Fibroblast of lung (primary cell): ENCODE results near the gene PSG4. TPM values are rescaled to one million over a fixed set of nuclear protein-coding genes. Genes with fewer than 3 reads are reported as not detected.
A peak's percentile ranks its signal among the peaks of the same experiment; 100 is the strongest.

Source experiments
- DNase-seq, 2 donors: peaks; one replicate each; pipeline versions ENCODE4 v3.0.0 to v3.0.0-alpha.2; 2010; ENCODE audit warnings: low read depth in 2 of 2
- H2AFZ ChIP-seq: 2 replicates; pipeline ENCODE4 v1.5.1; 2012; ENCODE audit warnings: low read length, control low read depth, inconsistent platforms
- H3K27ac ChIP-seq: 2 replicates; pipeline ENCODE4 v1.5.1; 2011; ENCODE audit warnings: low read length, control low read depth; ENCODE audit not compliant: insufficient read depth
- H3K27me3 ChIP-seq: 2 replicates; pipeline ENCODE4 v1.5.1; 2011; ENCODE audit warnings: mild to moderate bottlenecking, low read length; ENCODE audit not compliant: control insufficient read depth, insufficient read depth
- H3K36me3 ChIP-seq: 2 replicates; pipeline ENCODE4 v1.5.1; 2011; ENCODE audit warnings: low read length; ENCODE audit not compliant: control insufficient read depth, insufficient read depth
- H3K4me1 ChIP-seq: 2 replicates; pipeline ENCODE4 v1.5.1; 2011; ENCODE audit warnings: low read length; ENCODE audit not compliant: control insufficient read depth, insufficient read depth; ENCODE audit errors: extremely low read depth
- H3K4me2 ChIP-seq: 2 replicates; pipeline ENCODE4 v1.5.1; 2011; ENCODE audit warnings: low read length, control low read depth; ENCODE audit not compliant: insufficient read depth; ENCODE audit errors: extremely low read depth
- H3K4me3 ChIP-seq, 4 experiments: fragments of 200-600 bp in 1 of 4; sonication (generic) in 1 of 4; replicated peaks in 1 of 4; 2 replicates each; pipeline ENCODE4 v1.5.1; 2011 to 2016; ENCODE audit warnings: low read length in 4 of 4, low read depth in 3 of 4, mild to moderate bottlenecking in 3 of 4, control low read depth in 2 of 4, inconsistent platforms in 1 of 4, mixed read lengths in 1 of 4; ENCODE audit not compliant: insufficient read depth in 1 of 4; ENCODE audit errors: control extremely low read depth in 1 of 4
- H3K79me2 ChIP-seq: 2 replicates; pipeline ENCODE4 v1.5.1; 2012; ENCODE audit warnings: mild to moderate bottlenecking, low read length, inconsistent platforms; ENCODE audit not compliant: control insufficient read depth, insufficient read depth
- H3K9ac ChIP-seq: 2 replicates; pipeline ENCODE4 v1.5.1; 2011; ENCODE audit warnings: mild to moderate bottlenecking, low read length, control low read depth; ENCODE audit not compliant: insufficient read depth
- H3K9me3 ChIP-seq: 2 replicates; pipeline ENCODE4 v1.5.1; 2012; ENCODE audit warnings: low read depth, low read length; ENCODE audit not compliant: control insufficient read depth, insufficient read depth
- H4K20me1 ChIP-seq: 2 replicates; pipeline ENCODE4 v1.5.1; 2011; ENCODE audit warnings: low read length; ENCODE audit not compliant: control insufficient read depth, insufficient read depth; ENCODE audit errors: extremely low read depth
- EZH2 ChIP-seq: IDR thresholded peaks from 2 replicates; pipeline ENCODE4 v1.5.1; 2012; ENCODE audit warnings: low read length, control low read depth, mild to moderate bottlenecking; ENCODE audit errors: missing control alignments
- polyA plus RNA-seq, 2 donors: library from polyadenylated mRNA; depleted of rRNA in 1 of 2; stranded (reverse) in 1 of 2; unstranded in 1 of 2; fragments of >200 nt; gene quantifications; 2 replicates each; pipeline ENCODE4 v1.2.1, GENCODE V29; 2011 to 2012; ENCODE audit warnings: missing spikeins in 1 of 2
- total RNA-seq: library from RNA; depleted of rRNA; stranded (reverse); fragments of >200 nt; gene quantifications from 2 replicates; pipeline ENCODE4 v1.2.1, GENCODE V29; 2014
- TF ChIP-seq, protein P1 (sequence below), 2 donors: IDR thresholded peaks in 1 of 2; conservative IDR thresholded peaks in 1 of 2; 1 replicate in 1 of 2; 2 replicates in 1 of 2; pipeline ENCODE4 v1.5.1; 2011 to 2012; ENCODE audit warnings: low read length in 2 of 2, control low read depth in 1 of 2, inconsistent platforms in 1 of 2, low read depth in 1 of 2, mild to moderate bottlenecking in 1 of 2

Gene PSG4
- total and polyA plus RNA-seq, 2 donors (not counting 1 experiment from before 2014, with no cell fraction given): 0.17 to 387 TPM

DNA sequence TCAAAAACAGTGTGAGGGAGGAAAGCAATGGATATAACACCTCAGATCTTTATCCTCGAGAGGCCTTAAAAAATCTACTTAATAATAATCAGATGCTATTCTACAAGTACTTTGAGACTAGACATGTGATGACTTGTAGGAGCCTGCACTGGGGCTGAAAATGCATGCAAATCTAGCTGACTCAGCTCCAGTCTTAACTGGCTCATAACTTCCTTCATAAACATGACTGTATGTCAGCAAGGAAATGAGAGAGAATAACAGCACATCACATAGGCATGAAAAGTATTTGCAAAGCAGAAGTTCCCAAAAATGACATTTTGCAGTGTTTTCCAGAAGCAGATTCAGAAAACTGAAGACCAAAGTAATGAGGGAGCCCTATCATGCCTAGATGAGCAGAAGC lies 57.2 kb downstream of the PSG4 start:
- no peaks in the 10 kb centered on the region for H4K20me1 ChIP-seq
- H3K4me2 ChIP-seq: no peak overlapping the region
- no peaks in the 10 kb centered on the region for H3K9me3 ChIP-seq
- no peak overlapping the region for H3K4me3 ChIP-seq
- H3K27me3 ChIP-seq: no peaks in the 10 kb centered on the region
- H3K9ac ChIP-seq: no peak overlapping the region
- H3K36me3 ChIP-seq: no peaks in the 10 kb centered on the region
- TF ChIP-seq, protein P1, sequence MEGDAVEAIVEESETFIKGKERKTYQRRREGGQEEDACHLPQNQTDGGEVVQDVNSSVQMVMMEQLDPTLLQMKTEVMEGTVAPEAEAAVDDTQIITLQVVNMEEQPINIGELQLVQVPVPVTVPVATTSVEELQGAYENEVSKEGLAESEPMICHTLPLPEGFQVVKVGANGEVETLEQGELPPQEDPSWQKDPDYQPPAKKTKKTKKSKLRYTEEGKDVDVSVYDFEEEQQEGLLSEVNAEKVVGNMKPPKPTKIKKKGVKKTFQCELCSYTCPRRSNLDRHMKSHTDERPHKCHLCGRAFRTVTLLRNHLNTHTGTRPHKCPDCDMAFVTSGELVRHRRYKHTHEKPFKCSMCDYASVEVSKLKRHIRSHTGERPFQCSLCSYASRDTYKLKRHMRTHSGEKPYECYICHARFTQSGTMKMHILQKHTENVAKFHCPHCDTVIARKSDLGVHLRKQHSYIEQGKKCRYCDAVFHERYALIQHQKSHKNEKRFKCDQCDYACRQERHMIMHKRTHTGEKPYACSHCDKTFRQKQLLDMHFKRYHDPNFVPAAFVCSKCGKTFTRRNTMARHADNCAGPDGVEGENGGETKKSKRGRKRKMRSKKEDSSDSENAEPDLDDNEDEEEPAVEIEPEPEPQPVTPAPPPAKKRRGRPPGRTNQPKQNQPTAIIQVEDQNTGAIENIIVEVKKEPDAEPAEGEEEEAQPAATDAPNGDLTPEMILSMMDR (conservative IDR thresholded peaks at IDR 0.05 in 1 of 2, IDR thresholded peaks at IDR 0.05 in 1 of 2; ENCODE audit: low read depth in 1 of 2, low read length in 2 of 2): no peak
- no peak for TF ChIP-seq EZH2
- DNase-seq: peak; percentile 71 to 82
- H3K27ac ChIP-seq: peak overlapping the region; percentile 68
- no peaks in the 10 kb centered on the region for H3K79me2 ChIP-seq
- no peaks in the 10 kb centered on the region for H3K4me1 ChIP-seq
- no peak overlapping the region for H2AFZ ChIP-seq

Other genes with a start within 250 kb of the PSG4 start
- gene PSG11, start 179.2 kb downstream of the PSG4 start, total RNA-seq: not detected in 2 replicates
- 0.25 and 0.48 TPM in 2 replicates for gene PSG11, start 179.2 kb downstream of the PSG4 start, polyA plus RNA-seq
- not detected in 2 replicates for gene PSG2, start 122.9 kb downstream of the PSG4 start, total RNA-seq
- 1.5 and 2.1 TPM in 2 replicates for gene PSG2, start 122.9 kb downstream of the PSG4 start, polyA plus RNA-seq
- gene PSG5, start 19.1 kb downstream of the PSG4 start, total RNA-seq: 2.1 and 14.2 TPM in 2 replicates
- gene PSG5, start 19.1 kb downstream of the PSG4 start, polyA plus RNA-seq: 52.2 and 229 TPM in 2 replicates
- 0.17 TPM in 1 of 2 replicates, not detected in the other for gene PSG9, start 63.9 kb upstream of the PSG4 start, total RNA-seq
- gene PSG9, start 63.9 kb upstream of the PSG4 start, polyA plus RNA-seq: 3.4 and 4.3 TPM in 2 replicates
- gene CD177, start 148.0 kb upstream of the PSG4 start, total RNA-seq: under 0.01 and 0.33 TPM in 2 replicates
- gene CD177, start 148.0 kb upstream of the PSG4 start, polyA plus RNA-seq: 0.19 and 0.30 TPM in 2 replicates
- gene TEX101, start 209.3 kb upstream of the PSG4 start, total RNA-seq: not detected in 2 replicates
- gene TEX101, start 209.3 kb upstream of the PSG4 start, polyA plus RNA-seq: not detected in 2 replicates